Gastroesophageal sphincter (tissue), 4 donors: ENCODE data around the gene MAP3K10. TPM values are rescaled to one million over a fixed set of nuclear protein-coding genes. Genes with fewer than 3 reads are reported as not detected.

Source experiments
- ATAC-seq: fragments of 150-250 bp; one replicate; pipeline ENCODE4 v1.9.1; 2016; ENCODE audit warnings: mild to moderate bottlenecking, moderate library complexity
- H3K27ac ChIP-seq, 4 donors: fragments of 200-600 bp; sonication (generic) in 3 of 4; 1 replicate in 3 of 4; 2 replicates in 1 of 4; pipeline ENCODE4 v1.5.1; 2016 to 2019
- H3K27me3 ChIP-seq: fragments of 200-600 bp; sonication (generic); one replicate; pipeline ENCODE4 v1.5.1; 2019
- H3K36me3 ChIP-seq, 2 donors: fragments of 200-600 bp; sonication (generic); one replicate each; pipeline ENCODE4 v1.5.1; 2019; ENCODE audit warnings: control low read depth in 1 of 2
- H3K4me1 ChIP-seq, 3 donors: fragments of 200-600 bp; sonication (generic); 1 replicate in 2 of 3; 2 replicates in 1 of 3; pipeline ENCODE4 v1.5.1; 2016 to 2019; ENCODE audit warnings: control low read depth in 2 of 3
- H3K4me3 ChIP-seq, 2 donors: fragments of 200-600 bp; sonication (generic); one replicate each; pipeline ENCODE4 v1.5.1; 2019; ENCODE audit warnings: mild to moderate bottlenecking in 1 of 2, moderate library complexity in 1 of 2
- H3K9me3 ChIP-seq, 3 donors: fragments of 200-600 bp; sonication (generic); one replicate each; pipeline ENCODE4 v1.5.1; 2017 to 2019; ENCODE audit warnings: control low read depth in 2 of 3
- EP300 ChIP-seq: sonication (generic); formaldehyde crosslinking; IDR thresholded peaks from one replicate; pipeline ENCODE4 v1.6.1; 2017; ENCODE audit warnings: antibody characterized with exemption, mild to moderate bottlenecking
- POLR2A ChIP-seq, 2 donors: fragments of 450-650 bp; IDR thresholded peaks; one replicate each; pipeline ENCODE4 v1.6.1; 2017; ENCODE audit warnings: antibody characterized with exemption in 2 of 2, mild to moderate bottlenecking in 2 of 2, moderate library complexity in 1 of 2
- POLR2AphosphoS5 ChIP-seq: sonication (generic); formaldehyde crosslinking; IDR thresholded peaks from one replicate; pipeline ENCODE4 v1.6.1; 2017; ENCODE audit warnings: antibody characterized with exemption
- WGBS, 2 donors: methylation state at CpG; one replicate each; pipeline ENCODE4 v1.1.5; 2018; ENCODE audit warnings: low coverage in 1 of 2; 5-methylcytosine and 5-hydroxymethylcytosine counted together
- total RNA-seq, 4 donors: library from RNA; depleted of rRNA; stranded (reverse); fragments of >200 nt; gene quantifications; one replicate each; pipeline ENCODE4 v1.1.0, GENCODE V29; 2016
- TF ChIP-seq, protein P1 (sequence below), 4 experiments: fragments of 200-600 bp in 2 of 4; fragments of 450-650 bp in 2 of 4; sonication (generic) in 1 of 4; IDR thresholded peaks; one replicate each; pipeline ENCODE4 v1.5.1; 2017 to 2019; ENCODE audit warnings: antibody characterized with exemption in 4 of 4, mild to moderate bottlenecking in 2 of 4, moderate library complexity in 2 of 4

Gene MAP3K10
- total RNA-seq, 4 donors from 2014 or later: 9.8 to 21.3 (median 16.4) TPM

- Histone ChIP-seq H3K27ac (no peak overlapping the region), H3K4me1 (no peaks in the 10 kb centered on the region), H3K27me3 (peaks cover 27% of the 10 kb centered on the region), H3K36me3 (no peaks in the 10 kb centered on the region), H3K9me3 (no peaks in the 10 kb centered on the region), H3K4me3 (no peak overlapping the region)
- ATAC-seq: no peak
- TF ChIP-seq EP300 (no peak), POLR2AphosphoS5 (no peak), POLR2A (IDR thresholded peaks at IDR 0.05) (no peak)
- TF ChIP-seq, protein P1, sequence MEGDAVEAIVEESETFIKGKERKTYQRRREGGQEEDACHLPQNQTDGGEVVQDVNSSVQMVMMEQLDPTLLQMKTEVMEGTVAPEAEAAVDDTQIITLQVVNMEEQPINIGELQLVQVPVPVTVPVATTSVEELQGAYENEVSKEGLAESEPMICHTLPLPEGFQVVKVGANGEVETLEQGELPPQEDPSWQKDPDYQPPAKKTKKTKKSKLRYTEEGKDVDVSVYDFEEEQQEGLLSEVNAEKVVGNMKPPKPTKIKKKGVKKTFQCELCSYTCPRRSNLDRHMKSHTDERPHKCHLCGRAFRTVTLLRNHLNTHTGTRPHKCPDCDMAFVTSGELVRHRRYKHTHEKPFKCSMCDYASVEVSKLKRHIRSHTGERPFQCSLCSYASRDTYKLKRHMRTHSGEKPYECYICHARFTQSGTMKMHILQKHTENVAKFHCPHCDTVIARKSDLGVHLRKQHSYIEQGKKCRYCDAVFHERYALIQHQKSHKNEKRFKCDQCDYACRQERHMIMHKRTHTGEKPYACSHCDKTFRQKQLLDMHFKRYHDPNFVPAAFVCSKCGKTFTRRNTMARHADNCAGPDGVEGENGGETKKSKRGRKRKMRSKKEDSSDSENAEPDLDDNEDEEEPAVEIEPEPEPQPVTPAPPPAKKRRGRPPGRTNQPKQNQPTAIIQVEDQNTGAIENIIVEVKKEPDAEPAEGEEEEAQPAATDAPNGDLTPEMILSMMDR (IDR thresholded peaks at IDR 0.05): no peak
- 69 to 75% methylated on average over 5 of the region's 5 CpGs for WGBS, 2 donors
Observed at GRCh38 chr19:40150170-40150569, 41.1 kb upstream of the MAP3K10 start.

DNA sequence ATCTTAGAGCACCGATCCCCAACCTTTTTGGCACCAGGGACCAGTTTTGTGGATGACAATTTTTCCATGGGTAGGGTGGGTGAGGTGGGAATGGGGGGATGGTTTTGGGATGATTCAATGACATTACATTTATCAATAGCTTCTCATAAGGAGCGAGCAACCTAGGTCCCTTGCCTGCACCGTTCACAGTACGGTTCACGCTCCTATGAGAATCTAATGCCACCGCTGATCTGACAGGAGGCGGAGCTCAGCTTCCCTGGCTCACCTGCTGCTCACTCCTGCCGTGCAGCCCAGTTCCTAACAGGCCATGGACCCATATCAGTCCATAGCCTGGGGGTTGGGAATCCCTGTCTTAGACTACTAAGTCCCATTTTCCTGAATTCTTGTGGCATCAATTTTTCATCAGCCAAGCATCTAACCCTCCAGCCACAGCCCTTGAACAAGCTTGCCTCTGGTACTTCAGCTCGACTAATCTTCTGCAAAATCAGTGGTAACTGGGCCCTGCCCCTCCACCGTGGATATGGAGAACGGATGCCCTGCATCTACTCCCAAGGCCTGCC lies 37.0 kb upstream of the MAP3K10 start:
- 59 to 72% methylated on average over 3 to 5 of the region's 11 CpGs for WGBS, 2 donors
- no peak for ATAC-seq
- Histone ChIP-seq H3K4me1 (no peaks in the 10 kb centered on the region), H3K27me3 (peaks cover 6% of the 10 kb centered on the region), H3K36me3 (no peaks in the 10 kb centered on the region), H3K9me3 (peaks cover 0 to 5% (median 0%) of the 10 kb centered on the region in 3 donors), H3K4me3 (no peak overlapping the region), H3K27ac (no peak overlapping the region)
- TF ChIP-seq POLR2AphosphoS5 (no peak), EP300 (no peak), POLR2A (IDR thresholded peaks at IDR 0.05) (no peak)
- TF ChIP-seq, protein P1 (IDR thresholded peaks at IDR 0.05): no peak

DNA sequence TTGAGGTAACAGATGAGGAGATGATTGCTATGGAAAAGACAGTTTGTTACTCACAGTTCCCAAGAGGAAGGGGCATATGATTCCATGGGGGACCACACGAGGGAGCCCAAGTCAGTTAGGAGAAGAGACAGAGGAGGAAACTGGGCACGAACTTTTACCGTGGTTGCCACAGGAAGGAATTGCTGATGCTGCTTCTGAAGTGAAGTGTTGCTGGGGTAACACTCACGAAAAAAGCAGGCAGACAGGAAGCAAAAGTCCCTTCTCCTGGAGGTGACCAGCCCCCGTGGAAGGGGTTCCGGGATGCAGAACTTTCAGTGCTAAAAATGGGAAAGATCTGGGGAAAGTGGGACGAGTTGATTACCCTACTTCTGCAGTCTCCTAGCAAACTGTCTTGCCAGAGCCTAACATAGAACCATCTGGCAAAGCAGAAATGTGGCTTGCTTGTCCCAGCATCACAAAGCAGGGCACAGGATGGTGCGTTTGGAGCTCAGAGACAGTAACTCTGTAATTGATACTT lies 35.4 kb upstream of the MAP3K10 start:
- no peaks in the 10 kb centered on the region for H3K4me1 ChIP-seq
- WGBS, 2 donors: 43 to 45% methylated on average over 2 to 7 of the region's 8 CpGs
- ATAC-seq: no peak
- TF ChIP-seq EP300 (no peak), POLR2AphosphoS5 (no peak), POLR2A (IDR thresholded peaks at IDR 0.05) (no peak)
- TF ChIP-seq, protein P1 (IDR thresholded peaks at IDR 0.05): no peak
- H3K4me3 ChIP-seq: no peak overlapping the region
- no peak overlapping the region for H3K27ac ChIP-seq
- peaks cover 6% of the 10 kb centered on the region for H3K27me3 ChIP-seq
- no peaks in the 10 kb centered on the region for H3K36me3 ChIP-seq
- peaks cover 0 to 5% (median 0%) of the 10 kb centered on the region in 3 donors for H3K9me3 ChIP-seq

DNA sequence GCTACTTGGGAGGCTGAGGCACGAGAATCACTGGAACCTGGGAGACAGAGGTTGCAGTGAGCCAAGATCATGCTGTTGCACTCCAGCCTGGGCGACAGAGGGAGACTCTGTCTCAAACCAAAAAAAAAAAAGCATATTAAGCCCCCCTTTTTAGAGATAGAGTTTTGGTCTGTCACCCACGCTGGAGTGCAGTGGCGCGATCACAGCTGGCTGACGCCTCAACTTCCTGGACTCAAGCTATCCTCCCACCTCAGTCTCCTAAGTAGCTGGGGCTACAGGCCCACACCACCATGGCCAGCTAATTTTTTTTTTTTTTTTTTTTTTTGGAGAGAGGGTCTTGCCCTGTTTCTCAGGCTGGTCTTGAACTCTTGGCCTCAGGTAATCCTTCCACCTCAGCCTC lies 34.2 kb upstream of the MAP3K10 start:
- Histone ChIP-seq H3K27me3 (peaks cover 6% of the 10 kb centered on the region), H3K9me3 (peaks cover 0 to 5% (median 0%) of the 10 kb centered on the region in 3 donors), H3K4me1 (no peaks in the 10 kb centered on the region), H3K36me3 (no peaks in the 10 kb centered on the region), H3K4me3 (no peak overlapping the region), H3K27ac (no peak overlapping the region)
- 77 to 79% methylated on average over 3 to 6 of the region's 6 CpGs for WGBS, 2 donors
- ATAC-seq: no peak
- TF ChIP-seq POLR2AphosphoS5 (no peak), EP300 (no peak), POLR2A (IDR thresholded peaks at IDR 0.05) (no peak)
- TF ChIP-seq, protein P1 (IDR thresholded peaks at IDR 0.05): no peak

GRCh38 chr19:40159744-40160143 lies 31.5 kb upstream of the MAP3K10 start:
- H3K27ac ChIP-seq: no peak overlapping the region
- H3K27me3 ChIP-seq: peaks cover 6% of the 10 kb centered on the region
- no peaks in the 10 kb centered on the region for H3K36me3 ChIP-seq
- 70 to 76% methylated on average over 5 of the region's 5 CpGs for WGBS, 2 donors
- TF ChIP-seq EP300 (no peak), POLR2AphosphoS5 (no peak), POLR2A (IDR thresholded peaks at IDR 0.05) (no peak)
- TF ChIP-seq, protein P1 (IDR thresholded peaks at IDR 0.05): no peak
- no peak overlapping the region for H3K4me3 ChIP-seq
- no peak for ATAC-seq
- H3K9me3 ChIP-seq: peaks cover 0 to 5% (median 0%) of the 10 kb centered on the region in 3 donors
- H3K4me1 ChIP-seq: no peaks in the 10 kb centered on the region
